Cardiac muscle cell (in vitro differentiated cells and primary cell): ENCODE measurements around the gene LSM4. TPM values are rescaled to one million over a fixed set of nuclear protein-coding genes. Genes with fewer than 3 reads are reported as not detected.
A peak's percentile ranks its signal among the peaks of the same experiment; 100 is the strongest.
"Not testable (repeated sequence)": the region's sequence is repeated elsewhere in the genome, so short reads cannot be mapped to it uniquely, and the experiment has no call there.

Experiments used
- DNase-seq, 2 donors: peaks; one replicate each; pipeline versions ENCODE4 v3.0.0 to v3.0.0-alpha.2; 2010 to 2017; ENCODE audit warnings: low read depth in 1 of 2, low spot score in 1 of 2
- H3K27ac ChIP-seq: fragments of 200-600 bp; sonication (generic); 2 replicates; pipeline ENCODE4 v1.5.1; 2016
- H3K27me3 ChIP-seq: fragments of 200-600 bp; sonication (generic); 2 replicates; pipeline ENCODE4 v1.6.0; 2016; ENCODE audit warnings: control low read depth
- H3K36me3 ChIP-seq: fragments of 200-600 bp; sonication (generic); 2 replicates; pipeline ENCODE4 v1.5.1; 2016; ENCODE audit warnings: control low read depth
- H3K4me1 ChIP-seq: fragments of 200-600 bp; sonication (generic); 2 replicates; pipeline ENCODE4 v1.8.1; 2017; ENCODE audit warnings: low read depth, mild to moderate bottlenecking, mixed run types
- H3K4me3 ChIP-seq: fragments of 200-600 bp; sonication (generic); 2 replicates; pipeline ENCODE4 v1.5.1; 2016; ENCODE audit warnings: mild to moderate bottlenecking
- H3K9me3 ChIP-seq: fragments of 200-600 bp; sonication (generic); 2 replicates; pipeline ENCODE4 v1.5.1; 2017; ENCODE audit warnings: low read depth, mild to moderate bottlenecking, control low read depth
- CTCF ChIP-seq: IDR thresholded peaks from 2 replicates; pipeline ENCODE4 v1.5.1; 2012; ENCODE audit warnings: low read depth, mild to moderate bottlenecking, low read length
- polyA plus RNA-seq: library from polyadenylated mRNA; unstranded; fragments of >200 nt; fragmentation: Nextera tagmentation; extraction: Ambion mirVana; gene quantifications from 2 replicates; pipeline ENCODE4 v1.2.1, GENCODE V29; 2016
- total RNA-seq: library from RNA; depleted of rRNA; stranded (reverse); fragments of >200 nt; gene quantifications from 2 replicates; pipeline ENCODE4 v1.2.3, GENCODE V29; 2016

The LSM4 gene
- total and polyA plus RNA-seq, 2 experiments from 2014 or later = 418 to 493 TPM

- Histone ChIP-seq H3K27ac (no peak overlapping the region), H3K4me3 (no peak overlapping the region), H3K27me3 (no peaks in the 10 kb centered on the region), H3K36me3 (no peaks in the 10 kb centered on the region), H3K4me1 (peaks cover 4% of the 10 kb centered on the region), H3K9me3 (no peaks in the 10 kb centered on the region)
- no peak for TF ChIP-seq CTCF
- DNase-seq = no peak
Observed at GRCh38 chr19:18330868-18331267, 8.0 kb upstream of the LSM4 start.

- no peak for TF ChIP-seq CTCF
- Histone ChIP-seq H3K27me3 (no peaks in the 10 kb centered on the region), H3K4me1 (peaks cover 4% of the 10 kb centered on the region), H3K9me3 (no peaks in the 10 kb centered on the region), H3K36me3 (no peaks in the 10 kb centered on the region), H3K27ac (peak overlapping the region; percentile 60), H3K4me3 (peak overlapping the region; percentile 15)
- DNase-seq = no peak
Observed at GRCh38 chr19:18329035-18329376, 6.1 kb upstream of the LSM4 start.

DNA sequence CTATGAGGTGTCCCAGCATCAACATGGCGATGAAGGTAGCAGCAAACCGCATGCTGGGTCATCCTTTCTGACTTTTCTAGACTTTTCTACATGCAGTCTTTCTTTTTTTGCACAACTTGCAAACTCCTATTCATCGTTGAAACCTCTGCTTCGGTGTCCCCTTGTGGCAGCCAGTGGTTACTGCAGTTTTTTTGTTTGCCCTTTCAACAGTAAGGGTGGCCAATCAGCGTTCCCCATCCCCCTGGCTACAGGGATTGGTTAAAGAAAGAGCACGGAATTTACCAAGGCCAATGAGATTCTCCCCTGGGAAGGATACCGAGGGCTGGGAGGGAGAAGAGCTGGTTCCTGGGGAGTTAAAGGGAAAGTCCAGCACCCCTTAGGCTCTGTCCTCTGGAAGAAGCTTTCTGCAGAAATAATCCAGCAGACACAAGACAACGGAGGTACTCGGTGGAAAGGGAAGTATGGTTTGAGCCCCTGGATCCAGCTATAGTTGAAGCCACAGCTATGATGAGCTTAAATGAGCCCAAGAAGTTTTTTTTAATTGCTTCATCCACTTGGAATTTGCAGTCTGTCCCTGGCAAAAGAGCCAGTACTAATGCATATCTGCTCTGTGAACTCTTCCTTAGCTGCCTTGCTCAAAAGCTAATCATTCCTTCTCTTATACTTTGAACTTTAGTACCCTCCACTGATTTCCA is 5.6 kb upstream of the LSM4 start:
- TF ChIP-seq CTCF = peak; percentile 97
- peak; percentile 97 to 99 for DNase-seq
- Histone ChIP-seq H3K27me3 (no peaks in the 10 kb centered on the region), H3K4me3 (peak overlapping the region; percentile 15), H3K9me3 (no peaks in the 10 kb centered on the region), H3K4me1 (peaks cover 9% of the 10 kb centered on the region), H3K36me3 (no peaks in the 10 kb centered on the region), H3K27ac (peak overlapping the region; percentile 60)

GRCh38 chr19:18326772-18327171 is 3.9 kb upstream of the LSM4 start:
- Histone ChIP-seq H3K4me1 (peaks cover 15% of the 10 kb centered on the region), H3K9me3 (no peaks in the 10 kb centered on the region), H3K27me3 (no peaks in the 10 kb centered on the region), H3K36me3 (no peaks in the 10 kb centered on the region), H3K4me3 (no peak overlapping the region), H3K27ac (no peak overlapping the region)
- no peak for TF ChIP-seq CTCF
- no peak for DNase-seq

DNA sequence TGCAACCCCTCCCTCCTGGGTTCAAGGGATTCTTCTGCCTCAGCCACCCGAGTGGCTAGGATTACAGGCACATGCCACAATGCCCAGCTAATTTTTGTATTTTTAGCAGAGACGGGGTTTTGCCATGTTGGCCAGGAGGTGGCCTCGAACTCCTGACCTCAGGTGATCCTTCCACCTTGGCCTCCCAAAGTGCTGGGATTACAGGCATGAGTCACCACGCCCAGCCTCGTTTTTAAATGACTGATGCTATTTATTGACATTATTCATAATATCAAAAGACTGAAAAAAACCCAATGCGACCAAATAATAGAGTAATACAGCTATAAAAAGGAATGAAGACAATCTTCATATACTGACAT is 1.5 kb upstream of the LSM4 start:
- H3K9me3 ChIP-seq = not testable (repeated sequence)

DNA sequence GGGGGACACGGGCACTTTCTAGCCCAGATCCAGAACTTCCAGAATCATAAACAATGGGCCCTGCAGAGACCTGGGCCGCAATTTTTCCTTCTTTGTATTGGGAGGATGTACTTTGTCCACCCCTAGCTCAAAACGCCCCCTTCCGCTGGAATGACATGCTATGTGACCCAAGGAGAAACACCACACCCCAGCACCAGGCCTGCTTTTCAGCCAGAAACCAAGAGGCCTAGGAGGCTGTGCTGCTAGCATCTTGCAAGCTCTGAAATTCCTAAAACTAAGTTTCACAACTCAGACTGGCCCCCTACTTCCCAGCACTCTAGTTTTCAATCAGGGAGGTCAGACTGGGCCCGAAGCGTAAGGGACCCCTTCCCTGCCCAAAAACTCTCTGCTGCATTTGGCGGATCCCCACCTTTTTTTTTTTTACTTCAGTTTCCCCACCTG is 538 bp downstream of the LSM4 start:
- peak; percentile 60 to 63 for DNase-seq
- Histone ChIP-seq H3K9me3 (no peaks in the 10 kb centered on the region), H3K27me3 (no peaks in the 10 kb centered on the region), H3K27ac (peak overlapping the region; percentile 84), H3K36me3 (no peaks in the 10 kb centered on the region), H3K4me1 (peaks cover 19% of the 10 kb centered on the region), H3K4me3 (peak overlapping the region; percentile 72)
- peak; percentile 24 for TF ChIP-seq CTCF

More for the DNA sequence above, 1.5 kb upstream of the LSM4 start:
- DNase-seq, H3K36me3 ChIP-seq, H3K27me3 ChIP-seq, H3K4me3 ChIP-seq: not testable (repeated sequence)
- peak overlapping the region; percentile 85 for H3K27ac ChIP-seq
- H3K4me1 ChIP-seq = peaks cover 22% of the 10 kb centered on the region
